Nephron progenitor cell (in vitro differentiated cells): ENCODE data around the gene BARX1.

Experiments used
- DNase-seq: peaks from one replicate; pipeline ENCODE4 v3.0.0; 2021
- H3K27ac Mint-ChIP-seq: 2 replicates; pipeline ENCODE4 v1.8.0; 2021; ENCODE audit warnings: mild to moderate bottlenecking, moderate library complexity, mixed read lengths
- H3K27me3 Mint-ChIP-seq: 2 replicates; pipeline ENCODE4 v1.8.0; 2021; ENCODE audit warnings: mild to moderate bottlenecking, low read depth, mixed read lengths; ENCODE audit not compliant: poor library complexity
- H3K36me3 Mint-ChIP-seq: 2 replicates; pipeline ENCODE4 v1.8.0; 2021; ENCODE audit warnings: low read depth, mixed read lengths
- H3K4me1 Mint-ChIP-seq: 2 replicates; pipeline ENCODE4 v1.8.0; 2021; ENCODE audit warnings: mixed read lengths
- H3K4me3 Mint-ChIP-seq: 2 replicates; pipeline ENCODE4 v1.8.0; 2021; ENCODE audit warnings: mild to moderate bottlenecking, moderate library complexity, mixed read lengths
- H3K9me3 Mint-ChIP-seq: 2 replicates; pipeline ENCODE4 v1.8.0; 2021; ENCODE audit warnings: mild to moderate bottlenecking, moderate library complexity, mixed read lengths
- CTCF ChIP-seq: fragments of 200-600 bp; sonication (generic); IDR thresholded peaks from 2 replicates; pipeline ENCODE4 v1.5.0; 2021; ENCODE audit warnings: antibody characterized with exemption

Gene BARX1

GRCh38 chr9:93910598-93910997 lies 44.6 kb downstream of the BARX1 start:
- no peak overlapping the region for H3K27ac Mint-ChIP-seq
- H3K27me3 Mint-ChIP-seq = peaks cover 27% of the 10 kb centered on the region
- TF ChIP-seq CTCF = no peak
- H3K9me3 Mint-ChIP-seq = peaks cover 9% of the 10 kb centered on the region
- peaks cover 41% of the 10 kb centered on the region for H3K4me1 Mint-ChIP-seq
- H3K4me3 Mint-ChIP-seq = no peak overlapping the region
- no peaks in the 10 kb centered on the region for H3K36me3 Mint-ChIP-seq
- no peak for DNase-seq

- Mint-ChIP-seq H3K36me3 (no peaks in the 10 kb centered on the region), H3K9me3 (peaks cover 9% of the 10 kb centered on the region), H3K4me3 (no peak overlapping the region), H3K27ac (peak overlapping the region; percentile 77), H3K4me1 (peaks cover 40% of the 10 kb centered on the region), H3K27me3 (peaks cover 23% of the 10 kb centered on the region)
- TF ChIP-seq CTCF = no peak
- no peak for DNase-seq
Measured at GRCh38 chr9:93910196-93910595, 45.0 kb downstream of the BARX1 start.

- Mint-ChIP-seq H3K4me1 (peaks cover 40% of the 10 kb centered on the region), H3K4me3 (no peak overlapping the region), H3K9me3 (peaks cover 9% of the 10 kb centered on the region), H3K27me3 (peaks cover 19% of the 10 kb centered on the region), H3K27ac (peak overlapping the region; percentile 69), H3K36me3 (no peaks in the 10 kb centered on the region)
- no peak for TF ChIP-seq CTCF
- DNase-seq = no peak
Measured at GRCh38 chr9:93909242-93909616, 45.9 kb downstream of the BARX1 start.

- no peak overlapping the region for H3K4me3 Mint-ChIP-seq
- no peak for TF ChIP-seq CTCF
- DNase-seq = no peak
- H3K36me3 Mint-ChIP-seq = no peaks in the 10 kb centered on the region
- H3K9me3 Mint-ChIP-seq = peaks cover 7% of the 10 kb centered on the region
- peaks cover 40% of the 10 kb centered on the region for H3K4me1 Mint-ChIP-seq
- peak overlapping the region; percentile 69 for H3K27ac Mint-ChIP-seq
- peaks cover 17% of the 10 kb centered on the region for H3K27me3 Mint-ChIP-seq
Measured at GRCh38 chr9:93908591-93909241, 46.4 kb downstream of the BARX1 start.

- H3K27ac Mint-ChIP-seq = no peak overlapping the region
- H3K9me3 Mint-ChIP-seq = peaks cover 5% of the 10 kb centered on the region
- peaks cover 13% of the 10 kb centered on the region for H3K27me3 Mint-ChIP-seq
- TF ChIP-seq CTCF = no peak
- H3K4me1 Mint-ChIP-seq = peaks cover 37% of the 10 kb centered on the region
- DNase-seq = no peak
- H3K4me3 Mint-ChIP-seq = no peak overlapping the region
- H3K36me3 Mint-ChIP-seq = no peaks in the 10 kb centered on the region
Measured at GRCh38 chr9:93907551-93908199, 47.5 kb downstream of the BARX1 start.
